Kidney epithelial cell (primary cell): ENCODE results near the gene ATAT1. TPM values are rescaled to one million over a fixed set of nuclear protein-coding genes. Genes with fewer than 3 reads are reported as not detected.
A peak's percentile ranks its signal among the peaks of the same experiment; 100 is the strongest.

Experiments
- DNase-seq: peaks from one replicate; pipeline ENCODE4 v3.0.0-alpha.2; 2010; ENCODE audit warnings: low read depth
- H3K27me3 ChIP-seq: 2 replicates; pipeline ENCODE4 v1.6.0; 2011; ENCODE audit warnings: low read length; ENCODE audit not compliant: control insufficient read depth, insufficient read depth
- H3K36me3 ChIP-seq: 2 replicates; pipeline ENCODE4 v1.5.1; 2011; ENCODE audit warnings: low read length; ENCODE audit not compliant: control insufficient read depth, insufficient read depth
- H3K4me3 ChIP-seq: 2 replicates; pipeline ENCODE4 v1.5.1; 2011; ENCODE audit warnings: low read depth, mild to moderate bottlenecking, control low read depth, low read length
- total RNA-seq: library from RNA; depleted of rRNA; stranded (reverse); fragments of >200 nt; gene quantifications from 2 replicates; pipeline ENCODE4 v1.2.3, GENCODE V29; 2015
- TF ChIP-seq, protein P1 (sequence below): IDR thresholded peaks from 2 replicates; pipeline ENCODE4 v1.5.1; 2011; ENCODE audit warnings: mild to moderate bottlenecking, moderate library complexity, low read length, control low read depth, inconsistent platforms; ENCODE audit not compliant: insufficient read depth, poor library complexity, severe bottlenecking

The ATAT1 gene
- total RNA-seq, 1 donor from 2014 or later, result 8.5 TPM

- TF ChIP-seq, protein P1, sequence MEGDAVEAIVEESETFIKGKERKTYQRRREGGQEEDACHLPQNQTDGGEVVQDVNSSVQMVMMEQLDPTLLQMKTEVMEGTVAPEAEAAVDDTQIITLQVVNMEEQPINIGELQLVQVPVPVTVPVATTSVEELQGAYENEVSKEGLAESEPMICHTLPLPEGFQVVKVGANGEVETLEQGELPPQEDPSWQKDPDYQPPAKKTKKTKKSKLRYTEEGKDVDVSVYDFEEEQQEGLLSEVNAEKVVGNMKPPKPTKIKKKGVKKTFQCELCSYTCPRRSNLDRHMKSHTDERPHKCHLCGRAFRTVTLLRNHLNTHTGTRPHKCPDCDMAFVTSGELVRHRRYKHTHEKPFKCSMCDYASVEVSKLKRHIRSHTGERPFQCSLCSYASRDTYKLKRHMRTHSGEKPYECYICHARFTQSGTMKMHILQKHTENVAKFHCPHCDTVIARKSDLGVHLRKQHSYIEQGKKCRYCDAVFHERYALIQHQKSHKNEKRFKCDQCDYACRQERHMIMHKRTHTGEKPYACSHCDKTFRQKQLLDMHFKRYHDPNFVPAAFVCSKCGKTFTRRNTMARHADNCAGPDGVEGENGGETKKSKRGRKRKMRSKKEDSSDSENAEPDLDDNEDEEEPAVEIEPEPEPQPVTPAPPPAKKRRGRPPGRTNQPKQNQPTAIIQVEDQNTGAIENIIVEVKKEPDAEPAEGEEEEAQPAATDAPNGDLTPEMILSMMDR, result no peak
- Histone ChIP-seq H3K27me3 (no peaks in the 10 kb centered on the region), H3K4me3 (peak overlapping the region; percentile 93), H3K36me3 (peaks cover 2% of the 10 kb centered on the region)
- peak; percentile 92 for DNase-seq
These were observed 11.8 kb upstream of the ATAT1 start for GRCh38 chr6:30614843-30615218.

DNA sequence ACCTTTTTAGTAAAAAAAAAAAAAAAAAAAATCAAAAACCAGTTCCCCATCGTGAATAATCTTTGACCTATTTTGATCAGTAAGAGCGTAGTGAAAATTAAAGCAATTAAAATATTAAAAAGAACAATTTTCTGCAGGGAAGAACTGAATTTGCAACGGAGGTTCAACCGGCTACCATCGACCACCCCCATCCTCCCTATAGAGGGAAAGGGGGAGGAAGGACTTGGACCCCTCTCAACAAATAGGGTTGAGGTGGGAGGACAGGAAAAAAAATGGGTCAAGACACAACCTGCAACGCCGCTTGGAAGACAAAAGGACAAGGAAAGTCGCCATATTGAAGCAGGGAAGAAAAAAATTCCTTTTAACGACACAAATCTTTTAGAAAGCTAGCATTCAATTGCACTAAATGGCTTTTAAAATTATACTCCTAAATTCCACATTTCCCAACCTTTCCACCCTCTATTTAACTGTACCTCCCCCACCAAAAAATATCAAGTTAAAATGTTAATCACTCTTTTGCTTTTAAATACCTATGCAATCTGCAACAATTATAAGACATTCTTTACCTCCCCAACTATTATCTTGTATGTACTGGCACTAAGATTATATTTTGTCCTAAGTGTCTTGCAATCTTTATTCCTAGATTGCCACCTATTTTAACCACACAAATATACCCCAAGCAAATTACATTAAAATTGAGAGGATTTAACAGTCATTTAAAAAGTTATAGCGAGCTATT, 11.3 kb upstream of the ATAT1 start:
- H3K4me3 ChIP-seq, result peak overlapping the region; percentile 93
- H3K36me3 ChIP-seq, result peaks cover 2% of the 10 kb centered on the region
- DNase-seq, result no peak
- TF ChIP-seq, protein P1, result no peak
- no peaks in the 10 kb centered on the region for H3K27me3 ChIP-seq

DNA sequence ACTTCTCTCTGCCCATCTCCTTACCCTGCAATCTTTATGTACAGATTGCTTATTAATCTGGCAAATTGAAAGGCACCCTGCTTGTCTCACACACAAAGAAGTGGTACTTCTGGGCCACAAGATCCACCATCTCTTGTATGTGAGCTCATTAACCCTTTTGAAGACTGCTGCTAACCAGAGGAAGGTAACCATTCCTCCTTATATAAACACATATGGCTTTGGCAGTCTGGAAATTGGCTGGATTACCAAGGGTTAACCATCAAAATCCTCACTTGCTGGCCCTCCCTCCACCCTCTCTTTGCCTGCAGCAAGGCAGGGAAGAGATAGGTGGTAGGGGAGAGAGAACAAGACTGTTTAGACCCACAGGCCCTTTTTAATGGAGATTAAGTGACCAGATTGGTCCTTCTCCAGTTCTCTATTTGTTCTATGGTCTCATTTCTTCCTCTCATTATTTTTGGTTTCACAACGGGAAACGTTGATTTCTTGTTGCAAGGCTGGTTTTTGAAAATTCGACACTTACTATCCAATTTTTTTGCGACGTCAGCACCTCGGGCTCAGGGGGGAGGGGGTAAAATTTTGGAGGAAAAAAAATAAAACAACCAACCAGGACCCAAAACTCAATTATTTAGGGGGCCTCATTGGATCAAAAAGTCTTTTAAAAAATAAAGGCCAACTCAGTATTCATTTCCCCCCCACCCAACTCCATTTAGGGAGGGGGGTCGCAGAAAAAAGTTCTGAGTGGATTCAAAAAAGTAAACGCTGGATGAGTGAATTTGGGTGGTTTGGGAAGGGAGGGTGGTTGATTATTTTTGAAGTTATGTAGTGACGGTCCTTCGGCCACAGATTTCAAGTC, 10.5 kb upstream of the ATAT1 start:
- Histone ChIP-seq H3K27me3 (no peaks in the 10 kb centered on the region), H3K4me3 (peak overlapping the region; percentile 93), H3K36me3 (peaks cover 2% of the 10 kb centered on the region)
- DNase-seq, result no peak
- TF ChIP-seq, protein P1, result no peak

DNA sequence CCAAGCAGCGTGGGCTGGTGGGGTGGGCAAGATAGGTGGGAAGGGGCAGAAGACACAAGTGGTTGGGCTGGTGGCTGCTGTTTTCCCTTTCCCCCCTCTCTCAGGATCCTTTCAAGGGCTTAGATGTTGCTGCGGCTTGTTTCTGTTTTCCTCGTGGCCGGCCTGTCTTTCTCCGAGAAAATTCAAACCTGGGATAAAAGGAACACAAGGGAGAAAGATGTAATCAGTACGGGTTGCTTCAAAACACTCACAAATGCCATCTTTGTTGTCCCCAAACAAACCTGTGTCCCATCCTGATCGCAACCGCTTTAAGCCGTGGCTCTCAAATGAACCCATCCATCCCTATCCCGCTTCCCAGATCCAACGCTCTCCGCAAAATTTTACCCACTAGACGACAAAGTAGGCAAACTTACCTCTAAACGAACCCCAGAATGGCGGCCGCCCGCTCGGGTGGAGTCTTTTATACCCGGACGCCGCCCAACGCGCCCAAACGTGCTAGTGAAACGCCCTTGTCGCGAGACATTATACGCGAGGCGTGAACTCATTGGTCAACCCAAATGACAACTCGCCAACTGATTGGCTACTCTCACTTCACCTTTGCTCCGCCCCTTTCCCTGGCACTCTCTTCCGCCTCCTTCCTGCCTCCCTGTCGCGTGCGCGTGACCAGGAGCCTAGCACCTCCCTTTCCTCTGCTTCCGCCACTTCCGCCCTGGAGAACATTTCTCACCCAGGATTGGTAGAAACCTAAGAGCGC, 9.7 kb upstream of the ATAT1 start, which contains the start of gene PPP1R10:
PPP1R10 (minus strand) TSS at position 433 of the 754 bp plus-strand sequence. CDS start 7,299 bp downstream, outside the sequence.
- Histone ChIP-seq H3K4me3 (peak within 1 kb of the TSS; percentile 93), H3K27me3 (no peaks in the 10 kb centered on the region), H3K36me3 (peaks cover 2% of the 10 kb centered on the region)
- DNase-seq, result peak; percentile 99
- TF ChIP-seq, protein P1, result no peak

DNA sequence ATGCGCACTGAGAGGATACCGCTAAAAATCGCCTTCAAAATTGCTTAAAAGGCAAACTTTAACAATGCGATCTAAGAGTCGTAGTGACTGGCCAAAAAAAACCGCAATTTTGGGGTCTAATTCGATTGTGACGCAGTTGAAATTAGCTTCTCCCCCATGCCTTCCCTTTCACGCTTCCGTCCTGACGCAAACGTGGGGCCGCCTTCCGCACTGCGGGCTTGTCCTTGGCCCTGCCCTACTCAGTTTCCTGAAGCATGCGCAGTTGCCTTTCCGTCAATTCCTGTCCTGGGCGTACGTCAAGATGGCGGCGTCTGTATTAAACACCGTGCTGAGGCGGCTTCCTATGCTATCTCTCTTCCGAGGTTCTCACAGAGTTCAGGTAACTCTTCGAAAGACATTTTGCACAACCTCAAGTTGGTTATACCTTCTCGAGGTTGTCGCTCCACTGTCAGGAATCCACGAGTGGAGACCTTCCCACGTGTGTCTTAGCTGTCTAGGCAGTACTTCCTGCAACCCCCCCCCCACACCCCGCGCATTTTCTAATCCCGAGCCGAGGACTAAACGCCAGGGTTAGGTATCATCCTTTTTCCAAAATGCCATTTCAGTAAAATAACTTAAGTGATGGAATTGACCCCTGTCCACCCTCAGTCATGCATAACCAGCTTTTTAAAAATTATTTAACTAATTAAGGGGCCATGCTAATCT, 9.0 kb upstream of the ATAT1 start, which contains the start of gene MRPS18B:
MRPS18B (plus strand) TSS at position 276 of the 705 bp plus-strand sequence; CDS start at position 302, 26 bp downstream.
- TF ChIP-seq, protein P1, result no peak
- peak within 1 kb of the TSS; percentile 93 for H3K4me3 ChIP-seq
- peak; percentile 92 for DNase-seq
- peaks cover 5% of the 10 kb centered on the region for H3K36me3 ChIP-seq
- H3K27me3 ChIP-seq, result no peaks in the 10 kb centered on the region
